Measurements from ENCODE around the gene RANBP10.

- no peak for TF ChIP-seq CTCF (IDR thresholded peaks at IDR 0.05)
- TF ChIP-seq EZH2 (IDR thresholded peaks at IDR 0.05) = no peak
- TF ChIP-seq EZH2phosphoT487 (IDR thresholded peaks at IDR 0.05) = no peak
These were observed 32.5 kb downstream of the RANBP10 start for GRCh38 chr16:67773569-67774456.
